Activated gamma-delta T cell treated with Interleukin-2 at 50 U/mL for 16 hours (primary cell): ENCODE data around the gene ACADSB.

Experiments used
- DNase-seq: peaks from one replicate; pipeline ENCODE4 v3.0.0-alpha.2; 2020

ACADSB gene

DNA sequence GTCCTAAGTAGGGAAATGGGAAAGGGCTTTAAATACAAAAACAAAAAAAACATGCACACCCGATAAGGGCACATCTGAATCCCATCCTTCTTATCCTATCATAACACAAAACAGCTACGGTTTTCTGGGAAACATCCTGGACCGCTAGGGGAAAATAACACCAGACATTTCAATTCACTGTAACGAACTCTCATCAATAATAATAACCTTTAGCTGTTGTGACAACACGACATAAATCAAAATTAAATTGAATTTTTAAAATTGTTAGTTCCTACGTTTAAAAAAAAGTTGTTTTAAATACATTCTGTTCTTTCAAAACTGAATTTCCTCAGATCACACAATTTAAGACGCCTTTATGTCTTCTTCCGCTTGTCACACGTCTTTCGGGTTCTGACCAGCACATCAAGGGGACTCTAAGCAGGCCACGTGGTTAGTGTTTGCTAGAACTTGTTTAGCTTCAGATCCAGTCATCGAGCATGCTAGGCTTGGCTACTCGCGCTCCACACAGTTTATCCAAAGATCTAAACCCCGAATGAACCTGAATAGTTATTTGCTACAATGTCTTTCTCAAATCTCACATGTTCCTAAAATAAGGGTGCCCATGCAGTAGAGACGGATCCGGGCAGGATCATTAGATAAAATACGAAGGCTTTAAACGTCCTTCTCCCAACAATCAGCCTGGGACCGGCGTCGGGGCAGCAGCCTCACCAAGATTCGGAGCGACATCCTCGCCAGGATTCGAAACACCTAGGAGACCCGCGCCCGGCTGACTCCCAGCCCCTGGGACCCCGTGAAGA, 1.1 kb upstream of the ACADSB start:
- peak; percentile 36 for DNase-seq

- DNase-seq: peak; percentile 8
Measured at GRCh38 chr10:123009105-123009820, 457 bp downstream of the ACADSB start.

DNA sequence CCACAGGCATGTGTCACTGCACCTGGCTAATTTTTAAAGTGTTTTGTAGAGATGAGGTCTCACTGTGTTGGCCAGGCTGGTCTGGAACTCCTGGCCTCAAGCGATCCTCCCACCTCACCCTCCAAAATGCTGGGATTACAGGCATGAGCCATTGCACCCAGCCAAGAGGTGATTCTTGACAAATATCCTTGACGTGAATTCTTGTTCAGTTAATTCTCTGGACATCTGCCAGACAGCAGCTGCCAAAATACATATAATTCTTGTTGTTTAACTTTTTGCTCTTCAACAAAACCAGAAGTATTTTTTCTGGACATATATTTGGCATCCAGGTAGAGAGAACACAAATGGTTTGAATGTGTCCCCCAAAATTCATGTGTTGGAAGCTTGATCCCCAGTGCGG, 3.2 kb downstream of the ACADSB start:
- no peak for DNase-seq

DNA sequence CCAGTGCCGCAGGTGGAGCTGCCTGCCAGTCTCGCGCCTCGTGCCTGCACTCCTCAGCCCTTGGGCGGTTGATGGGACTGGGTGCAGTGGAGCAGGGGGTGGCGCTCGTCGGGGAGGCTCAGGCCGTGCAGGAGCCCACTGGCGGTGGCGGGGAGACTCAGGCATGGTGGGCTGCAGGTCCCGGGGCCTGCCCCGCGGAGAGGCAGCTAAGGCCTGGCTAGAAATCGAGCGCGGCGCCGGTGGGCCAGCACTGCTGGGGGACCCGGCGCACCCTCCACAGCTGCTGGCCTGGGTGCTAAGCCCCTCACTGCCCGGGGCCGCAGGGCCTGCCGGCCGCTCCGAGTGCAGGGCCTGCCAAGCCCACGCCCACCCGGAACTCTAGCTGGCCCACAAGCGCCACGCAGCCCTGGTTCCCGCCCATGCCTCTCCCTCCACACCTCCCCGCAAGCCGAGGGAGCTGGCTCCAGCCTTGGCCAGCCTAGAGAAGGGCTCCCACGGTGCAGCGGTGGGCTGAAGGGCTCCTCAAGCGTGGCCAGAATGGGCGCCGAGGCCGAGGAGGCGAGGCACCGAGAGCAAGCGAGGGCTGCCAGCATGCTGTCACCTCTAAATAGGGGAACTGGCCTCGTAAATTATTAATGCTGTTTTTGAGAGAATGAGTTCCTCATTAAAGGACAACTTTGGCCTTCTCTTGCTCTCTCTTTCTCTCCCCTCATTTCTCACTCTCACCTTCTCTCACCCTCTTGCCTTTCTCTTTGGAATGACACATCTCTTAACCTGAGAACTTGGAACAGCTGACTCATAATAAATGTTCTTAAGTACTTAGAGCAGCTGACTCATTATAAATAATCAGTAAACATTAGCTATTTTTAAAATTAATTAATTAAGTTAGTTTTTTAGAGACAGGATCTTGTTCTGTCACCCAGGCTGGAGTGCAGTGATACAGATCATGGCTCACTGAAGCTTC, 4.9 kb downstream of the ACADSB start:
- DNase-seq: no peak

- DNase-seq: no peak
Measured at GRCh38 chr10:123014772-123015171, 6.0 kb downstream of the ACADSB start.

DNA sequence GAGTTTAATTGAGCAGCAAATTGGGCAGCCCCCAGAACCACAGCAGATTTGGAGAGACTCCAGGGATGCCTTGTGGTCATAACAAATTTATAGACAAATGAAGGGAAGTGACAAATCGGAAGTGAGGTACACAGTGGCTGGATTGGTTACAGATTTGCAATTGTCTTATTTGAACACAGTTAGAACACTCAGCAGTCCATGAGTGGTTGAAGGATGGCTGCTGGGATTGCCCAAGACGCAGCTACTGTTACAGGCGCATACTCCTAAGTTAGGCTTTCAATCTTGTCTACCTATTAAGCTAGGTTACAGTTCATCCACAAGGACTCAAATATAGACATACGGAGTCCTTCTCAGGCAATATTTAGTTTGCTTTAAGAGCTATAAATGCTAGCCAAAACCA, 7.4 kb downstream of the ACADSB start:
- DNase-seq: no peak

DNA sequence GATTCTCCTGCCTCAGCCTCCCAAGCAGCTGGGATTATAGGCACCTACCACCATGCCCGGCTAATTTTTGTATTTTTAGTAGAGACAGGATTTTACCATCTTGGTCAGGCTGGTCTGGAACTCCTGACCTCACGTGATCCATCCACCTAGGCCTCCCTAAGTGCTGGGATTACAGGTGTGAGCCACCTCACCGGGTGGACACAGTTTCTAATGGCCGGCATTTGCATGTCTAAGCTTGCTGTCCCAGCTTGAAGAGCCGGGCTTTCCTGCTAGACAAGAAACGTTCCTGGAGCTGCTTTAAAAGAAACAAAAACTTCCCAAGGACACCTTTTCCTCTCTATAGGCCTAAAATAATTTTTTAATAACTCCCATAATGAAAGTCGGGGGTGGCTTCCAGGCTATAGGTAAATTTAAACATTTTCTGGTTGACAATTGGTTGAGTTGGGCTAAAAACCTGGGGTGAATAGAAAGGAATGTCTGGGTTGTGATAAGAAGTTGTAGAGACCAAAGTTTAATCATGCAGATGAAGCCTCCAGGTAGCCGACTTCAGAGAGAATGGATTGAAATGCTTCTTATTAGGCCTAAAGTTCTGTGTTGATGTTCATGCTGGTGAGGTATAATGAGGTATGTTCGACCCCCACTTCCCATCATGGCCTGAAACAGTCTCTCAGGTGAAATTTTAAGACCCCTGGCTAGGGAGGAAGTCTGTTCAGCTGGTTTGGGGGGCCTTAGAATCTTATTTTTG, 8.8 kb downstream of the ACADSB start:
- DNase-seq: no peak

DNA sequence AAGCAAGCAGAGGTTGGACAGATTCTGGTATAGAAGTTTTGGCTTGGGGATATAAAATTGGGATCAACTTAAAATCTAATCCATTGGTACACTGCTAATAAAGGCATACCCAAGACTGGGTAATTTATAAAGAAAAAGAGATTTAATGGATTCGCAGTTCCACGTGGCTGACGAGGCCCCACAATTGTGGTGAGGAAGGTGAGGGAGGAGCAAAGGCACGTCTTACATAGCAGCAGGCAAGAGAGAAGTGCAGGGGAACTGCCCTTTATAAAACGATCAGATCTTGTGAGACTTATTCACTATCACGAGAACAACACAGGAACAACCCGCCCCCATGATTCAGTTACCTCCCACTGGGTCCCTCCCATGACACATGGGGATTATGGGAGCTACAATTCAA, 9.7 kb downstream of the ACADSB start:
- no peak for DNase-seq

DNA sequence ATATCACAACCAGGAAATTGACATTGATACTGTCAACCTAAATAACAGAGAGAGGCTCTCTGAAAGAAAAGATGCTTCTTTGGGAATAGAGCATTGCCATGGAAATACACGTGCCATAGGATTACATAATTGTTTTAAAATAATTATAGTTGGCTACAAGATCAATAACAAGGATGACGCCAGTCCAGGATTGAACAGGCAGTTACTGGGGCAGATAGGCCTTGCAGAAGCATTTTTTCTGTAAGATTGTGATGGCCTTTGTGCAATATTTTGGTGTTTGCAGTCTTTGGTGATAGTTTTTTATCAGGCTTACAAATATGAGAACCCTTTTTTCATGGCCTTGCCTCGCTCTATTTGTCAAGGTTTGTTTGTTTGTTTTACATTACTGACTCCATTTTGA, 10.5 kb downstream of the ACADSB start:
- DNase-seq: no peak

DNA sequence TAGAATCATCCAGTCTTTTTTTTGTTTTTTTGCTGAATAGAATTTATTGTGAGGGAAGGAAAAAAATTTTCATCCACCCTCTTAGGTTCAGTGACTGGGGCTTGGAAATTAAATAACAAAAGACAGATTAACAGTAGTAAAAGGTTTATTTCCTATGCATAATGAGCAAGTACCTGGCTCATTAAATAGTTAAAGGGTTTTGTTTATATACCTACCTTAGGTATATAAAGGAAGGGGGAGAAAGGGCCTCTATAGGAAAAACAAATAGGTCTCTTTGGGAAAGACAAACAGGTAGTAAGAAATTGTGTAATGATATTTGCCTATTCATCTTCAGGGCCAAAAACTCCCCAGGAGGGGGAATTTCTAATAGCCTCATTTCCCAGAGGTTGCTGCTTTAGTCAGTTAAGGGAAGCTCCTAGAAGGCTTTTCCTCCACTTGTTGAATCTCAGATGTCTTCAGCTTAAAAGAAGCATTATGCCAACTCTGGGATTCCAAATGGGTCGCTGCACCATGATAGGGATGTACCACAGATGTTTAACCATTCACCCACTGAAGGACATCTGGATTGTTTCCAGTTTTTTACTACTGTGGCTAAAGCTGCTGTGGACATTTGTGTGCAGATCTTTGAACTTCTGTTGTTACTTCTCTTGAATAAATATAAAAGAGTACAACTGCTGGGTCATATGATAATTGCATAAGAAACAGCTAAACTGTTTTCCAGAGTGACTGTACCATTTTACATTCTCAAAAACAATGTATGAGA, 11.3 kb downstream of the ACADSB start:
- no peak for DNase-seq

DNA sequence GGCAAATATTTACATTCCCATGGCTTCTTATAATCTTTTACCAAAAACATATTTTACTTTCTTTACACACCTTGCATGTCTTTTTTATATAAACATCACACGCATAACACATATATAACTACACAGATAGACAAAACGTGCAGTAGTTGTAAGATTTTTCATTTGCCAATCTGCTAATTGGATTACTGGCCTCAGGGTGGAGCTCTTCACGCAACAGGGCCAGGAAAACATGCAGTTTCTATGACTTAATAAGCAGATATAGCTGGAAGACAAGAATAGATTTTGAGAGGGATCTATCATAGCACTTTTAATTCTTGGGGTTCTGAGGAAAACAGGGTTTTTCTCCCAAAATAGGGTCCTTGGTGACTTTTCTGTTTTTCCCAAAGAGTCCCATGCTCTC, 12.7 kb downstream of the ACADSB start:
- DNase-seq: no peak

- no peak for DNase-seq
Measured at GRCh38 chr10:123024540-123024939, 15.7 kb downstream of the ACADSB start.

- DNase-seq: no peak
Measured at GRCh38 chr10:123026302-123026701, 17.5 kb downstream of the ACADSB start.

DNA sequence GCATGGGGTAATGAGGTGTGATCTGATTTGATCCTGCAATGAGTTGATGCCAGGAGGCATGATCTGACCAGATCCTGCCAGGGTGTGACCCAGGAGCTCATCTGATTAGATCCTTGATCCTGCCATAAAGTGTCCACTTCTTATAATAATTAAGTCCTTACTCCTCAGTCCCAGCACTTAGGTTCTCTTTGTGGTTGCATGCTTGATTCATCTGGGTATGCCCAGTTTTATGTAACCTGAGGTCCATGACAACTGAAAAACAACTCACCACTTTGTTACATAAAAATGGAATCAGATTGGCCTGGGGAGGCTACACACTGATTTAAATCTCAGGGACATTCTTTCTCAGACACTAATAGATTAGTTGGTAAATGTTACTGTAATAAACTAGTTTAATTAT, 19.1 kb downstream of the ACADSB start:
- no peak for DNase-seq

DNA sequence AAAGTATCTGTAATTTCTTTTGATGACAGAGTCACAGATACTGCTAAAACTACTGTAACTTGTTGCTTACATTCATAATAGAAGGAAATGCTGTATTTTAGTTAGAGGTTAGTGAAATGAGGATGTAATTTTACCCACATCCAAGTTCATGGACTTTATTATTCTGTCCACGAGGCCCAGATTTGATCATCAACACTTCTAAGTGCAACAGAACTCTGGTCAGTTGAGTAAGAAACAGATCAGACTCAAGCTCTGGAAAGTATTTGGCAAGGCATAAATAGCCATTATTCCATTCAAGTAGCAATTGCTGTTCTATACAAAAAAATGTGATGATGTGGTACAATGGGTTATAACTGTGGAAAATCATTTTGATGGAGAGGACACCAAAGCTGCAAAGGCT, 22.3 kb downstream of the ACADSB start:
- no peak for DNase-seq

DNA sequence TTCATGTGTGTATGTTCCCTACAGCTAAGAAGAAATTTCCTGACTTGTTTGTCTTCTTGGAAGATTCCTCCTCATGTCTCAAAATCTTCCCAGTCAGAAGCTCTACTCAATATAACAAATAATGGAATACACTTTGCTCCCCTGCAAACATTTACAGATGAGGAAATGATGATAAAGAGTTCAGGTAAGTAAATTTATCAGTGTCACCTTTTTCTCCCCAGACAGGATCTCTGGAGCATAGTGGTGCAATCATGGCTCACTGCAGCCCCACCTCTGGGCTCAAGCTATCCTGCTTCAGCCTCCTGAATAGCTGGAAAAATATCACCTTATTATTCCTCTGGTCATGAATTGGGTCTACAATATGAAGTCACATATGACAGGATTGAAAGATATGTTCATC, 25.5 kb downstream of the ACADSB start:
- no peak for DNase-seq

DNA sequence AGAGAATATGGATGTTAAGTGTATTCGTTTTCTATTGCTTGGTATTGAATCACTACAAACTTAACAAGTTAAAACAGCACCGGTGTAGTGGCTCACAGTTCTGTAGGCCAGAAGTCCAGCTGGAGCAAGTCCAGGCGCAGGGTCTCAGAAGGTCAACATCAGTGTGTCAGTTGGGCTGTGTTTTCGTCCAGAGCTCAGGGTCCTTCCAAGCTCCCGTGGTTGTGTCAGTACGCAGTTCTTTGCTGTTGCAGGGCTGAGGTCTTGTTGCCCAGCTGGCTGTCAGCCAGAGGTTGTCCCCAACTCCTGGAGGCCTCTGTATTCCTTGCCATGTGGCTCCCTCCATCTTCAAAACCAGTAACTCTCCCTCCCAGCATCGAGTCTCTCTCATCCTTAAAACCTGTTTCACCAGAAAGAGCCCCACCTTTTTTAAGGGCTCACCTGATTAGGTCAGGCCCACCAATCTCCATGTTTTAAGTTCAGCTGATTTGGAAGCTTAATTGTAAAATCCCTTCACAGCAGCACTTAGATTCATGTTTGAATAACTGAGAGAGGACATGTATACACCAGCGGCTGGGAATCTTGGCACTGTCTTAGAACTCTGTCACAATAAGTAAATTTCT, 26.8 kb downstream of the ACADSB start:
- no peak for DNase-seq

GRCh38 chr10:123038782-123039631, 30.2 kb downstream of the ACADSB start:
- DNase-seq: no peak

DNA sequence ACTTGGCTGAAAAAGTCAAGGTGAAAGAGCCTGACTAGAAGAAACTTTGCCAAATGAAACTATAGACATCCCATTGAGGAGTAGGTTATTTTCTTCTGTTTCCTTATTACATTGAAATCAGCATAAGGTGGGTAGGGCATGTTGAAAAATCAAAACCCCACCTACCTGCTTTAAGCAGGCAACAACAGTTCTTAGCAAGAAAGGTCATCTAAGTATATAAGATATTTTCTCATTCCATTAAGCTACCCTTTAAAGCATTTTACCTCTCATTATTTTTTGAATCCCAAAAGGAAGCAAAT, 30.8 kb downstream of the ACADSB start:
- no peak for DNase-seq

GRCh38 chr10:123042708-123043408, 34.1 kb downstream of the ACADSB start:
- DNase-seq: no peak
